ENCODE measurements around the gene METTL13.
A peak's percentile ranks its signal among the peaks of the same experiment; 100 is the strongest.
"Not testable (repeated sequence)": the region's sequence is repeated elsewhere in the genome, so short reads cannot be mapped to it uniquely, and the experiment has no call there.

Gene METTL13

GRCh38 chr1:171794085-171794484, 12.6 kb downstream of the METTL13 start:
- TF ChIP-seq CTCF (conservative IDR thresholded peaks at IDR 0.05; ENCODE audit: low read length), result no peak
- peak; percentile 75 for DNase-seq (ENCODE audit: low read depth)

GRCh38 chr1:171796592-171796991, 15.1 kb downstream of the METTL13 start:
- TF ChIP-seq CTCF (conservative IDR thresholded peaks at IDR 0.05; ENCODE audit: low read length), result no peak
- DNase-seq (ENCODE audit: low read depth), result no peak

More at GRCh38 chr1:171794085-171794484, 12.6 kb downstream of the METTL13 start:
- no peak overlapping the region for H3K4me3 ChIP-seq (ENCODE audit: low read length)

GRCh38 chr1:171798311-171798710, 16.9 kb downstream of the METTL13 start:
- DNase-seq (ENCODE audit: low read depth), result no peak
- H3K4me3 ChIP-seq (ENCODE audit: low read length), result no peak overlapping the region
- no peak for TF ChIP-seq CTCF (conservative IDR thresholded peaks at IDR 0.05; ENCODE audit: low read length)

More at GRCh38 chr1:171796592-171796991, 15.1 kb downstream of the METTL13 start:
- no peak overlapping the region for H3K4me3 ChIP-seq (ENCODE audit: low read length)

GRCh38 chr1:171798765-171799164, 17.3 kb downstream of the METTL13 start:
- no peak overlapping the region for H3K4me3 ChIP-seq (ENCODE audit: low read length)
- DNase-seq (ENCODE audit: low read depth), result no peak
- no peak for TF ChIP-seq CTCF (conservative IDR thresholded peaks at IDR 0.05; ENCODE audit: low read length)

- TF ChIP-seq CTCF (conservative IDR thresholded peaks at IDR 0.05; ENCODE audit: low read length), result no peak
- no peak overlapping the region for H3K4me3 ChIP-seq (ENCODE audit: low read length)
- no peak for DNase-seq (ENCODE audit: low read depth)
Measured at GRCh38 chr1:171799166-171799565, 17.7 kb downstream of the METTL13 start.

- DNase-seq (ENCODE audit: low read depth); H3K4me3 ChIP-seq (ENCODE audit: low read length): not testable (repeated sequence)
Measured at GRCh38 chr1:171799698-171800097, 18.2 kb downstream of the METTL13 start.

GRCh38 chr1:171800342-171800741, 18.9 kb downstream of the METTL13 start:
- H3K4me3 ChIP-seq (ENCODE audit: low read length), result no peak overlapping the region
- peak; percentile 29; the same call in 1 of the 2 replicates for TF ChIP-seq CTCF (conservative IDR thresholded peaks at IDR 0.05; ENCODE audit: low read length)
- DNase-seq (ENCODE audit: low read depth), result no peak

GRCh38 chr1:171800851-171801250, 19.4 kb downstream of the METTL13 start:
- no peak for TF ChIP-seq CTCF (conservative IDR thresholded peaks at IDR 0.05; ENCODE audit: low read length)
- no peak overlapping the region for H3K4me3 ChIP-seq (ENCODE audit: low read length)
- no peak for DNase-seq (ENCODE audit: low read depth)

Measured in AG10803 (cell line).